GM11168 (cell line): ENCODE data around the gene IGFBP3.

Source experiments
- in situ Hi-C: fragments of 300-500 bp; cut with MboI; formaldehyde crosslinking; loops from one replicate; pipeline ENCODE4 v1.12.0; 2022; ENCODE audit warnings: low sequenced_read_pairs; ENCODE audit not compliant: unreplicated experiment

IGFBP3 gene

GRCh38 chr7:45894665-45895062 is 26.4 kb downstream of the IGFBP3 start:
- in situ Hi-C loops: no loop called here

GRCh38 chr7:45893996-45894664 is 26.9 kb downstream of the IGFBP3 start:
- in situ Hi-C loops: no loop called here

- in situ Hi-C loops: no loop called here
Observed at GRCh38 chr7:45893374-45893995, 27.6 kb downstream of the IGFBP3 start.

- in situ Hi-C loops: no loop called here
Observed at GRCh38 chr7:45892407-45893035, 28.6 kb downstream of the IGFBP3 start.

- in situ Hi-C loops: no loop called here
Observed at GRCh38 chr7:45891462-45892402, 29.3 kb downstream of the IGFBP3 start.

- in situ Hi-C loops: no loop called here
Observed at GRCh38 chr7:45890902-45891461, 30.1 kb downstream of the IGFBP3 start.

GRCh38 chr7:45890125-45890901 is 30.8 kb downstream of the IGFBP3 start:
- in situ Hi-C loops: no loop called here

- in situ Hi-C loops: no loop called here
Observed at GRCh38 chr7:45889367-45890067, 31.6 kb downstream of the IGFBP3 start.

GRCh38 chr7:45888993-45889366 is 32.1 kb downstream of the IGFBP3 start:
- in situ Hi-C loops: no loop called here

- in situ Hi-C loops: no loop called here
Observed at GRCh38 chr7:45888185-45888992, 32.7 kb downstream of the IGFBP3 start, which contains the start of gene IGFBP1. Gene IGFBP1, plus strand, starts transcription at chr7:45888488. Its CDS starts 165 bp downstream, at chr7:45888653.

- in situ Hi-C loops: no loop called here
Observed at GRCh38 chr7:45886931-45887667, 34.0 kb downstream of the IGFBP3 start.

GRCh38 chr7:45885264-45885882 is 35.7 kb downstream of the IGFBP3 start:
- in situ Hi-C loops: no loop called here

GRCh38 chr7:45884136-45884535 is 36.9 kb downstream of the IGFBP3 start:
- in situ Hi-C loops: no loop called here

- in situ Hi-C loops: no loop called here
Observed at GRCh38 chr7:45882465-45882810, 38.6 kb downstream of the IGFBP3 start.

- in situ Hi-C loops: no loop called here
Observed at GRCh38 chr7:45881759-45882464, 39.2 kb downstream of the IGFBP3 start.

GRCh38 chr7:45881280-45881758 is 39.8 kb downstream of the IGFBP3 start:
- in situ Hi-C loops: no loop called here
